Endothelial cell of umbilical vein (primary cell): ENCODE measurements around the gene CTNNB1. TPM values are rescaled to one million over a fixed set of nuclear protein-coding genes. Genes with fewer than 3 reads are reported as not detected.

Experiments
- BruUV-seq: library from RNA; stranded (reverse); fragments of 400-500 nt; replicated peaks from 2 replicates; lab custom pipeline; 2021; lab: Mats Ljungman, UMichigan
- CTCF ChIA-PET: fragments of 300-600, 350-600 bp; sonication (Branson Sonifier 250); formaldehyde crosslinking; loops from one replicate; lab custom pipeline; 2021; ENCODE audit warnings: antibody characterized with exemption, inconsistent platforms; lab: Charles Lee
- POLR2A ChIA-PET: fragments of 300-600, 350-600 bp; sonication (Branson Sonifier 250); formaldehyde crosslinking; loops from one replicate; lab custom pipeline; 2021; ENCODE audit warnings: antibody characterized with exemption, inconsistent platforms; lab: Charles Lee
- DNase-seq: peaks from one replicate; pipeline ENCODE4 v3.0.0-alpha.2; 2011; ENCODE audit warnings: low read depth, low spot score
- FAIRE-seq: peaks from 2 replicates; lab custom pipeline; 2011; peaks lifted over from hg19 to GRCh38; lab: Jason Lieb, UNC
- H2AFZ ChIP-seq: 2 replicates; pipeline ENCODE4 v1.6.0; 2012; ENCODE audit warnings: low read depth, low read length, control low read depth, inconsistent platforms
- H3K27ac ChIP-seq: 2 replicates; pipeline ENCODE4 v1.5.1; 2011; ENCODE audit warnings: low read depth, mild to moderate bottlenecking, control low read depth, low read length, moderate library complexity; ENCODE audit not compliant: insufficient read depth
- H3K27me3 ChIP-seq, 2 experiments: 2 replicates each; pipeline versions ENCODE4 v1.6.0 to v1.6.1; 2011; ENCODE audit warnings: low read length in 2 of 2, mixed read lengths in 1 of 2; ENCODE audit not compliant: control insufficient read depth in 2 of 2, insufficient read depth in 2 of 2
- H3K36me3 ChIP-seq, 2 experiments: 2 replicates in 1 of 2; 3 replicates in 1 of 2; pipeline ENCODE4 v1.5.1; 2011; ENCODE audit warnings: low read length in 2 of 2, mild to moderate bottlenecking in 1 of 2, moderate library complexity in 1 of 2; ENCODE audit not compliant: control insufficient read depth in 2 of 2, insufficient read depth in 2 of 2; ENCODE audit errors: extremely low read depth in 1 of 2
- H3K4me1 ChIP-seq: 3 replicates; pipeline ENCODE4 v1.5.1; 2011; ENCODE audit warnings: mild to moderate bottlenecking, low read length; ENCODE audit not compliant: control insufficient read depth, insufficient read depth; ENCODE audit errors: extremely low read depth
- H3K4me2 ChIP-seq: 2 replicates; pipeline ENCODE4 v1.6.1; 2011; ENCODE audit warnings: low read length, control low read depth, mixed read lengths; ENCODE audit not compliant: insufficient read depth
- H3K4me3 ChIP-seq, 3 experiments: fragments of 200-600 bp in 1 of 3; sonication (generic), shearing (Covaris generic) in 1 of 3; replicated peaks in 1 of 3; 2 replicates each; pipeline ENCODE4 v1.5.1; 2011 to 2016; ENCODE audit warnings: control low read depth in 3 of 3, low read length in 3 of 3, mild to moderate bottlenecking in 2 of 3, inconsistent platforms in 1 of 3, low read depth in 1 of 3, moderate library complexity in 1 of 3; ENCODE audit not compliant: insufficient read depth in 1 of 3
- H3K79me2 ChIP-seq: 2 replicates; pipeline ENCODE4 v1.6.0; 2012; ENCODE audit warnings: low read length, inconsistent platforms; ENCODE audit not compliant: control insufficient read depth, insufficient read depth
- H3K9ac ChIP-seq: replicated peaks from 2 replicates; pipeline ENCODE3; 2011; ENCODE audit warnings: low read length, control low read depth; ENCODE audit not compliant: insufficient read depth; ENCODE audit errors: extremely low read depth
- H3K9me1 ChIP-seq: replicated peaks from 3 replicates; pipeline ENCODE4 v1.6.0; 2011; ENCODE audit warnings: mild to moderate bottlenecking, low read length; ENCODE audit not compliant: control insufficient read depth, insufficient read depth; ENCODE audit errors: extremely low read depth
- H3K9me3 ChIP-seq: replicated peaks from 2 replicates; pipeline ENCODE4 v1.5.1; 2012; ENCODE audit warnings: low read length, inconsistent platforms; ENCODE audit not compliant: control insufficient read depth, insufficient read depth
- H4K20me1 ChIP-seq: replicated peaks from 2 replicates; pipeline ENCODE3; 2011; ENCODE audit warnings: mild to moderate bottlenecking, low read length; ENCODE audit not compliant: control insufficient read depth, insufficient read depth; ENCODE audit errors: extremely low read depth
- FOS ChIP-seq: IDR thresholded peaks from 2 replicates; pipeline ENCODE4 v1.6.1; 2011; ENCODE audit warnings: mild to moderate bottlenecking, low read length, moderate library complexity, borderline replicate concordance; ENCODE audit not compliant: insufficient read depth
- GATA2 ChIP-seq: IDR thresholded peaks from 2 replicates; pipeline ENCODE4 v1.7.0; 2011; ENCODE audit warnings: low read depth, mild to moderate bottlenecking, moderate library complexity, mixed read lengths, low read length; ENCODE audit not compliant: insufficient read length, insufficient read depth
- JUN ChIP-seq: IDR thresholded peaks from 2 replicates; pipeline ENCODE4 v1.6.1; 2011; ENCODE audit warnings: borderline replicate concordance, low read depth; ENCODE audit not compliant: insufficient read length, insufficient read depth
- POLR2A ChIP-seq: IDR thresholded peaks from 2 replicates; pipeline ENCODE4 v1.6.1; 2012; ENCODE audit warnings: low read depth, mild to moderate bottlenecking, control low read depth, low read length
- POLR2AphosphoS5 ChIP-seq: IDR thresholded peaks from 2 replicates; pipeline ENCODE4 v1.6.1; 2012; ENCODE audit warnings: low read depth, mild to moderate bottlenecking, control low read depth, low read length, moderate library complexity; ENCODE audit not compliant: insufficient read depth
- dilution Hi-C: fragments of 300-500 bp; cut with MboI; formaldehyde crosslinking; loops from one replicate; pipeline ENCODE4 v1.15.0; 2019; ENCODE audit warnings: low sequenced_read_pairs; ENCODE audit not compliant: extremely low pct_ligation_motif_present
- intact Hi-C: fragments of 100-400 bp; cut with micrococcal nuclease; formaldehyde crosslinking; loops from one replicate; pipeline ENCODE4 v1.10.0; 2022
- polyA plus RNA-seq, 4 experiments: library from polyadenylated mRNA; depleted of rRNA in 3 of 4; stranded (reverse) in 3 of 4; unstranded in 1 of 4; fragments of >200 nt; gene quantifications; 2 replicates each; pipeline versions ENCODE4 v1.2.1 to v1.2.3, GENCODE V29; 2011 to 2012; ENCODE audit warnings: missing spikeins in 1 of 4
- total RNA-seq: library from RNA; stranded (reverse); gene quantifications from 2 replicates; pipeline ENCODE4 v1.2.3, GENCODE V29; 2021
- TF ChIP-seq, protein P1 (sequence below), 2 donors: IDR thresholded peaks; 1 replicate in 1 of 2; 2 replicates in 1 of 2; pipeline ENCODE4 v1.5.1; 2011; ENCODE audit warnings: low read length in 2 of 2, mild to moderate bottlenecking in 2 of 2, moderate library complexity in 2 of 2, control low read depth in 1 of 2, inconsistent platforms in 1 of 2, low read depth in 1 of 2; ENCODE audit not compliant: insufficient read depth in 1 of 2; ENCODE audit errors: extremely low read depth in 1 of 2
- TF ChIP-seq, protein P2 (sequence below): IDR thresholded peaks from 2 replicates; pipeline ENCODE4 v1.6.1; 2011; ENCODE audit not compliant: insufficient read depth, insufficient read length

The CTNNB1 gene
- total and polyA plus RNA-seq, 2 donors (not counting 3 experiments of a cell fraction or from before 2014, with no cell fraction given) = 513 to 906 TPM

DNA sequence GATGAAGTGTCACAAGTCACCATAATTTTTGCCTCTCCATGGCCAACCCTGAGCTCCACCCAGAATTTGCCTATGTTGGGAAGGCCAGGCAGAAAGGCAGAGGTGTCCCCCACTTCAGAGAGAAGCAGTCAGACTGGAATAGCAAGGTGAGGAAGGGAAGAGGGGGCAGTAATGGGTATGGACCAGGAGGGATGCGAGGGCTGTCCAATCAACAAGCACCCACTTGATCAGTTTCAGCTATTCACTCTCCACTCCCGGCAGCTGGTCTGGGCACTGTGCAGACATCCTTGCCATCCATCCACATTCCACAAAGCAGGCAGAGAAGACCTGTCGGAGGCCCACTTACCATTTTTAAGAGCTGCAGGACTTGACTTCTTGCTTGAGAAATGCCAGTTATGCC lies 43.5 kb upstream of the CTNNB1 start:
- Histone ChIP-seq H2AFZ (no peak overlapping the region), H3K9me3 (no peaks in the 10 kb centered on the region), H3K27me3 (no peaks in the 10 kb centered on the region), H4K20me1 (no peaks in the 10 kb centered on the region), H3K4me1 (peaks cover 5% of the 10 kb centered on the region), H3K9me1 (no peaks in the 10 kb centered on the region), H3K9ac (no peak overlapping the region), H3K4me3 (no peak overlapping the region), H3K4me2 (no peak overlapping the region), H3K36me3 (no peaks in the 10 kb centered on the region), H3K79me2 (no peaks in the 10 kb centered on the region), H3K27ac (no peak overlapping the region)
- intact Hi-C loops = loop anchor here (5.0 kb wide), 1 partner anchor 41 kb away; the partner anchor contains the start of gene CTNNB1
- ChIA-PET POLR2A (no interaction called here), CTCF (no interaction called here)
- DNase-seq (no peak), FAIRE-seq (no peak)
- no TSS peak for BruUV-seq
- TF ChIP-seq JUN (no peak), FOS (no peak), POLR2AphosphoS5 (no peak), GATA2 (no peak), POLR2A (no peak)
- TF ChIP-seq, protein P1, sequence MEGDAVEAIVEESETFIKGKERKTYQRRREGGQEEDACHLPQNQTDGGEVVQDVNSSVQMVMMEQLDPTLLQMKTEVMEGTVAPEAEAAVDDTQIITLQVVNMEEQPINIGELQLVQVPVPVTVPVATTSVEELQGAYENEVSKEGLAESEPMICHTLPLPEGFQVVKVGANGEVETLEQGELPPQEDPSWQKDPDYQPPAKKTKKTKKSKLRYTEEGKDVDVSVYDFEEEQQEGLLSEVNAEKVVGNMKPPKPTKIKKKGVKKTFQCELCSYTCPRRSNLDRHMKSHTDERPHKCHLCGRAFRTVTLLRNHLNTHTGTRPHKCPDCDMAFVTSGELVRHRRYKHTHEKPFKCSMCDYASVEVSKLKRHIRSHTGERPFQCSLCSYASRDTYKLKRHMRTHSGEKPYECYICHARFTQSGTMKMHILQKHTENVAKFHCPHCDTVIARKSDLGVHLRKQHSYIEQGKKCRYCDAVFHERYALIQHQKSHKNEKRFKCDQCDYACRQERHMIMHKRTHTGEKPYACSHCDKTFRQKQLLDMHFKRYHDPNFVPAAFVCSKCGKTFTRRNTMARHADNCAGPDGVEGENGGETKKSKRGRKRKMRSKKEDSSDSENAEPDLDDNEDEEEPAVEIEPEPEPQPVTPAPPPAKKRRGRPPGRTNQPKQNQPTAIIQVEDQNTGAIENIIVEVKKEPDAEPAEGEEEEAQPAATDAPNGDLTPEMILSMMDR (IDR thresholded peaks at IDR 0.05; ENCODE audit: extremely low read depth in 1 of 2, insufficient read depth in 1 of 2, low read depth in 1 of 2, low read length in 2 of 2) = no peak
- TF ChIP-seq, protein P2, sequence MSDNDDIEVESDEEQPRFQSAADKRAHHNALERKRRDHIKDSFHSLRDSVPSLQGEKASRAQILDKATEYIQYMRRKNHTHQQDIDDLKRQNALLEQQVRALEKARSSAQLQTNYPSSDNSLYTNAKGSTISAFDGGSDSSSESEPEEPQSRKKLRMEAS = no peak
- dilution Hi-C loops = no loop called here
